Suprapubic skin (tissue), 4 donors: ENCODE data around the gene PLAGL2.

Experiments used
- CTCF ChIP-seq, 2 donors: fragments of 200-600 bp in 1 of 2; fragments of 450-650 bp in 1 of 2; sonication (generic) in 1 of 2; IDR thresholded peaks; one replicate each; pipeline ENCODE4 v1.5.1; 2016 to 2019; ENCODE audit warnings: antibody characterized with exemption in 2 of 2, mild to moderate bottlenecking in 1 of 2, moderate library complexity in 1 of 2
- POLR2A ChIP-seq, 2 donors: fragments of 450-650 bp; IDR thresholded peaks; one replicate each; pipeline ENCODE4 v1.6.1; 2017; ENCODE audit warnings: antibody characterized with exemption in 2 of 2, mild to moderate bottlenecking in 2 of 2, moderate library complexity in 2 of 2
- POLR2AphosphoS5 ChIP-seq, 3 donors: sonication (generic); formaldehyde crosslinking; IDR thresholded peaks; one replicate each; pipeline ENCODE4 v1.6.1; 2017; ENCODE audit warnings: antibody characterized with exemption in 3 of 3

- TF ChIP-seq POLR2AphosphoS5 (IDR thresholded peaks at IDR 0.05) (no peak), CTCF (IDR thresholded peaks at IDR 0.05) (no peak), POLR2A (IDR thresholded peaks at IDR 0.05) (no peak)
Observed at GRCh38 chr20:32251470-32251869, 43.9 kb upstream of the PLAGL2 start.
